ENCODE results near the gene WDR82. TPM values are rescaled to one million over a fixed set of nuclear protein-coding genes. Genes with fewer than 3 reads are reported as not detected.

The WDR82 gene
- total RNA-seq, 1 experiment from 2014 or later: 44.5 TPM

GRCh38 chr3:52290596-52291507 lies 12.4 kb upstream of the WDR82 start:
- no peaks in the 10 kb centered on the region for H4K20me1 ChIP-seq (ENCODE audit: insufficient read depth)
- no peaks in the 10 kb centered on the region for H3K9me3 ChIP-seq (ENCODE audit: insufficient read depth, low read depth)
- H2AFZ ChIP-seq: no peak overlapping the region
- no peak overlapping the region for H3K4me2 ChIP-seq
- POLR2A ChIA-PET (ENCODE audit: unreplicated experiment): no interaction called here
- no peak overlapping the region for H3K4me3 ChIP-seq
- CTCF ChIA-PET: interaction anchor here (1.4 kb wide), 1 partner anchor 48 kb away, joined by 6 read pairs; no protein-coding TSS in a partner anchor
- no peaks in the 10 kb centered on the region for H3K36me3 ChIP-seq (ENCODE audit: low read depth)
- no peak for TF ChIP-seq CTCF (conservative IDR thresholded peaks at IDR 0.05)
- TF ChIP-seq EZH2 (IDR thresholded peaks at IDR 0.05; ENCODE audit: low read depth): no peak
- H3K9me2 ChIP-seq (ENCODE audit: insufficient read depth): no peaks in the 10 kb centered on the region
- H3K79me2 ChIP-seq (ENCODE audit: low read depth): peaks cover 6% of the 10 kb centered on the region; the same call in 1 of the 2 replicates
- H3F3A ChIP-seq (ENCODE audit: insufficient read depth, low read depth): no peaks in the 10 kb centered on the region
- H3K27me3 ChIP-seq (ENCODE audit: insufficient read depth, low read depth): no peaks in the 10 kb centered on the region
- peaks cover 7% of the 10 kb centered on the region; the same call in 1 of the 2 replicates for H3K4me1 ChIP-seq (replicated peaks; ENCODE audit: insufficient read depth)
- intact Hi-C loops (cut with micrococcal nuclease; ENCODE audit: unreplicated experiment): loop anchor here (1.0 to 5.0 kb wide), 2 partner anchors 48 to 96 kb away; no protein-coding TSS in a partner anchor
- no TSS peak for BruUV-seq (replicated peaks)
- DNase-seq: no peak
- H3K27ac ChIP-seq: no peak overlapping the region

- Histone ChIP-seq H3K36me3 (ENCODE audit: low read depth) (no peaks in the 10 kb centered on the region), H2AFZ (no peak overlapping the region), H3K4me1 (replicated peaks; ENCODE audit: insufficient read depth) (peaks cover 7% of the 10 kb centered on the region; the same call in 1 of the 2 replicates), H3K27me3 (ENCODE audit: insufficient read depth, low read depth) (no peaks in the 10 kb centered on the region), H3K27ac (no peak overlapping the region), H3K9me3 (ENCODE audit: insufficient read depth, low read depth) (no peaks in the 10 kb centered on the region), H4K20me1 (ENCODE audit: insufficient read depth) (no peaks in the 10 kb centered on the region), H3K79me2 (ENCODE audit: low read depth) (peaks cover 6% of the 10 kb centered on the region; the same call in 1 of the 2 replicates), H3K4me3 (no peak overlapping the region), H3F3A (ENCODE audit: insufficient read depth, low read depth) (no peaks in the 10 kb centered on the region), H3K4me2 (no peak overlapping the region), H3K9me2 (ENCODE audit: insufficient read depth) (no peaks in the 10 kb centered on the region)
- TF ChIP-seq EZH2 (IDR thresholded peaks at IDR 0.05; ENCODE audit: low read depth) (no peak), CTCF (conservative IDR thresholded peaks at IDR 0.05) (no peak)
- no peak for DNase-seq
- no TSS peak for BruUV-seq (replicated peaks)
- ChIA-PET POLR2A (ENCODE audit: unreplicated experiment) (no interaction called here), CTCF (no interaction called here)
- intact Hi-C loops (cut with micrococcal nuclease; ENCODE audit: unreplicated experiment): loop anchor here (5.0 kb wide), 2 partner anchors 73 to 97 kb away; no protein-coding TSS in a partner anchor
These were observed 11.5 kb upstream of the WDR82 start for GRCh38 chr3:52289747-52290595.

GRCh38 chr3:52289338-52289746 lies 10.9 kb upstream of the WDR82 start:
- DNase-seq: no peak
- peaks cover 6% of the 10 kb centered on the region; the same call in 1 of the 2 replicates for H3K79me2 ChIP-seq (ENCODE audit: low read depth)
- no peaks in the 10 kb centered on the region for H3K9me2 ChIP-seq (ENCODE audit: insufficient read depth)
- TF ChIP-seq CTCF (conservative IDR thresholded peaks at IDR 0.05): no peak
- TF ChIP-seq EZH2 (IDR thresholded peaks at IDR 0.05; ENCODE audit: low read depth): no peak
- intact Hi-C loops (cut with micrococcal nuclease; ENCODE audit: unreplicated experiment): loop anchor here (5.0 kb wide), 1 partner anchor 72 kb away; no protein-coding TSS in a partner anchor
- H3K27ac ChIP-seq: no peak overlapping the region
- H3K27me3 ChIP-seq (ENCODE audit: insufficient read depth, low read depth): no peaks in the 10 kb centered on the region
- H3K9me3 ChIP-seq (ENCODE audit: insufficient read depth, low read depth): no peaks in the 10 kb centered on the region
- no peaks in the 10 kb centered on the region for H4K20me1 ChIP-seq (ENCODE audit: insufficient read depth)
- no TSS peak for BruUV-seq (replicated peaks)
- H3K4me2 ChIP-seq: no peak overlapping the region
- peaks cover 7% of the 10 kb centered on the region; the same call in 1 of the 2 replicates for H3K4me1 ChIP-seq (replicated peaks; ENCODE audit: insufficient read depth)
- no peaks in the 10 kb centered on the region for H3K36me3 ChIP-seq (ENCODE audit: low read depth)
- POLR2A ChIA-PET (ENCODE audit: unreplicated experiment): no interaction called here
- H3K4me3 ChIP-seq: no peak overlapping the region
- no peak overlapping the region for H2AFZ ChIP-seq
- CTCF ChIA-PET: no interaction called here
- no peaks in the 10 kb centered on the region for H3F3A ChIP-seq (ENCODE audit: insufficient read depth, low read depth)
